Measurements from ENCODE around the gene GPRIN3. TPM values are rescaled to one million over a fixed set of nuclear protein-coding genes. Genes with fewer than 3 reads are reported as not detected.

GPRIN3 gene
- total and polyA plus RNA-seq, 5 donors from 2014 or later, result 11.7 to 78.9 (median 12.9) TPM

DNA sequence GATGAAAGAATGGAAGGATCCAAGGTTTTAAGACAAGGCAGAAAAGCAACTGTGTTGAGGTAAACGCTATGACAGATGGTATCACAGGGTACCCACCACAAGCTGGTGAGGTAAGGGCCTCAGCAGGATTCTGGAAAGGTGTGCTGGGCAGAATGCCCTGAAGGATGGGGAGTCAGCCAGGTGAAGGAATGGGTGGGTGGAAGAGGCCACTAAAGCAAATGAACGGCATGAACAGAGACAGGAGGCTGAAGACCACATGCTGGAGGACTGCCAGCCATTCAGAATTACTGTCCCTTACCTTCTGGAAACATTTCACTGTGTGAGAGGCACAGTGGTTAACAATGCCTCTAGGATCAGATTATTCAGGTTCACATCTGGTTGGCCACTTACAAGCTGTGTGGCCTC lies 23.6 kb downstream of the GPRIN3 start:
- Histone ChIP-seq H3K27ac (ENCODE audit: insufficient read depth, low read length, poor library complexity, severe bottlenecking) (peak overlapping the region; percentile 94), H3K4me1 (ENCODE audit: control insufficient read depth, insufficient read depth, low read length, poor library complexity, severe bottlenecking) (peaks cover 75% of the 10 kb centered on the region), H3K9me3 (ENCODE audit: control insufficient read depth in 2 of 2, low read length in 2 of 2) (no peaks in the 10 kb centered on the region), H3K4me3 (ENCODE audit: low read depth, low read length) (peak overlapping the region; percentile 75), H3K27me3 (ENCODE audit: control insufficient read depth, insufficient read depth, low read length) (no peaks in the 10 kb centered on the region), H3K36me3 (ENCODE audit: control insufficient read depth, insufficient read depth, low read length) (peaks cover 4% of the 10 kb centered on the region)
- Mint-ChIP-seq H3K27me3 (no peaks in the 10 kb centered on the region), H3K9me3 (peaks cover 0 to 2% (median 0%) of the 10 kb centered on the region in 7 donors), H3K36me3 (peaks cover 12% of the 10 kb centered on the region), H3K4me1 (peaks cover 36 to 76% (median 66%) of the 10 kb centered on the region in 4 donors), H3K27ac (peak overlapping the region; percentile 83 to 97 (median 95)), H3K4me3 (peak overlapping the region in 3 of 4 donors; percentile 79 to 92 (median 81))
- DNase-seq (no peak), ATAC-seq (ENCODE audit: low read depth in 2 of 2) (no peak)

DNA sequence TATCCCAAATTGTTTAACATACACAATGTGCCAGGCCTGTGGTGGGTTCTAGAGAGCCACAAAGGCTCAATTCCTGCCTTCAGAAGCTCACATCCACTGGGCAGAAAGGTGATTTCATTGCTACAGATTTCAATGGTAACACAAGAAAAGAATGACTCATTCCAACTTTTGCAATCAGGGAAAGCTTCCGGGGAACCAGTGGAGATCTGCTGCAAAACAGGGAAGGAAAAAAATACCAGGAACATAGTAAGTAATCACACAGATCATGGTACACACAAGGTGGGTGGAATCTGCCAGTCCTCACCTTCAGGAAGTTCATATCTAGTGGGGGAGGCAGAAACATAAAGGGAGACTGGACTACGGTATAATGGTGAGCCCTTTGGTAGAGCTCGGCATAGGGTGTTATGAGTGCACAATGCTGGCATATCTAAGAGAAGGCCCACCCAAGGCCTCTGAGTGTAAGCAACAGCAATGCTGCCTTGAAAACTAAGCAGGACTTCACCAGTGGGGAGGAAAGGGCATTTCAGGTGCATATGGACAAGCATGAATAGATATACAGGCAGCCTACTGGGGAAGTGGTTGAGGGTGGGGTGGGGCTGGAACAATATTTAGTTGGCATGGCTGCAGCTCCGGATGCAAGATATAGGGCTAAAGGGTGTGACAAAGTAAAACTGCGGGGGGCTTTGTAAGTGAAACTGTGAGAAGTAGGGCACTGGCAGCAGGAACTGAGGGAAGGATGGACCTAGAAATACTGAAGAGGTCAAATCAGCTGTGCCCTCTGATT lies 24.2 kb downstream of the GPRIN3 start:
- peaks cover 69% of the 10 kb centered on the region for H3K4me1 ChIP-seq (ENCODE audit: control insufficient read depth, insufficient read depth, low read length, poor library complexity, severe bottlenecking)
- DNase-seq, result peak; percentile 20 to 72 (median 64)

DNA sequence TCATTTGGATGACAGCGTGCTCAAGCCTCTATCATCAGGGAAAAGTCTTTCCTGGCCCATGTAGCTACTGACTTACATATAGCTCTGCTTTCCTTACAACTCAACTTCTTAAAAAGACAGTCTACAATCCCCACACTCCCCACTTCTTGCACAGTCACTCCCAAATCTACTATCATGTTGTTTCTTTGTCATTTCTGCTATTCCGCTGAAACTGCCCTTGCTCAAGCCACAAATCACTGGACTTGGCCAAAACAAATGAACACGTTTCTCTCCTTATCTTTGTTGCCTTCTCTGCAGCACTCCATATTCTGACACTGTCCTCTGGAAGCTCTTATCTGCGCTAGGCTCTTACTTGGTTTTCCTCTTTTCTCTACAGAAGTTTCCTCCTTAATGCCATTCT lies 28.2 kb downstream of the GPRIN3 start:
- ATAC-seq (ENCODE audit: low read depth in 2 of 2) (no peak), DNase-seq (no peak)
- Mint-ChIP-seq H3K9me3 (no peaks in the 10 kb centered on the region), H3K27me3 (no peaks in the 10 kb centered on the region), H3K4me3 (no peak overlapping the region), H3K4me1 (peaks cover 50 to 67% (median 58%) of the 10 kb centered on the region in 4 donors), H3K36me3 (peaks cover 21% of the 10 kb centered on the region), H3K27ac (no peak overlapping the region)
- Histone ChIP-seq H3K27me3 (ENCODE audit: control insufficient read depth, insufficient read depth, low read length) (no peaks in the 10 kb centered on the region), H3K36me3 (ENCODE audit: control insufficient read depth, insufficient read depth, low read length) (peaks cover 8% of the 10 kb centered on the region), H3K27ac (ENCODE audit: insufficient read depth, low read length, poor library complexity, severe bottlenecking) (no peak overlapping the region), H3K9me3 (ENCODE audit: control insufficient read depth in 2 of 2, low read length in 2 of 2) (no peaks in the 10 kb centered on the region), H3K4me3 (ENCODE audit: low read depth, low read length) (no peak overlapping the region), H3K4me1 (ENCODE audit: control insufficient read depth, insufficient read depth, low read length, poor library complexity, severe bottlenecking) (peaks cover 43% of the 10 kb centered on the region)

More for the DNA sequence above, 24.2 kb downstream of the GPRIN3 start:
- Histone ChIP-seq H3K36me3 (ENCODE audit: control insufficient read depth, insufficient read depth, low read length) (peaks cover 7% of the 10 kb centered on the region), H3K9me3 (ENCODE audit: control insufficient read depth in 2 of 2, low read length in 2 of 2) (no peaks in the 10 kb centered on the region), H3K4me3 (ENCODE audit: low read depth, low read length) (peak overlapping the region; percentile 75), H3K27ac (ENCODE audit: insufficient read depth, low read length, poor library complexity, severe bottlenecking) (peak overlapping the region; percentile 94), H3K27me3 (ENCODE audit: control insufficient read depth, insufficient read depth, low read length) (no peaks in the 10 kb centered on the region)
- Mint-ChIP-seq H3K36me3 (peaks cover 12% of the 10 kb centered on the region), H3K4me1 (peaks cover 33 to 70% (median 63%) of the 10 kb centered on the region in 4 donors), H3K9me3 (no peaks in the 10 kb centered on the region), H3K27ac (peak overlapping the region; percentile 83 to 97 (median 95)), H3K27me3 (no peaks in the 10 kb centered on the region), H3K4me3 (peak overlapping the region in 3 of 4 donors; percentile 79 to 92 (median 81))
- ATAC-seq (ENCODE audit: low read depth in 2 of 2), result peak; percentile 70 to 73

DNA sequence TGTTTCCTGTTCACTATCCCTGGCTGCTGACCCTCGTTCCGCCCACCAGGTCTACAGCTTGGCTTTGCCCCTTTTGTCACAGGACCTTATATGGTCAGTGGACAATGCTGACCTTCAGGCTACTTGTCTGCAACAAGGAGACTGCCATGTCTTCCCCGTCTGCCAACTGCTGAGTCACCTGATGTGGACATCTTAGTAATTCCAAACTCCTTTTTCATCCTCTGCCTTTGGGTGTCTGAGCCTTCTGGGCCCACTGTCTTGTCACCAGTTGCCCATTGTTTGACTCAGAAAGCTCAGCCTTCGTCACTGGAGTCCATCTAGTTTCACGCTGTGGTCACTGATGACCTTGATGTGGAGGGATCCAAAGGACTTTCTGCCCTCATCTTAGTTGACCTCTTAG lies 30.2 kb downstream of the GPRIN3 start:
- Mint-ChIP-seq H3K36me3 (peaks cover 29% of the 10 kb centered on the region), H3K9me3 (peaks cover 0 to 2% (median 0%) of the 10 kb centered on the region in 7 donors), H3K4me1 (peaks cover 46 to 69% (median 60%) of the 10 kb centered on the region in 4 donors), H3K27me3 (no peaks in the 10 kb centered on the region), H3K27ac (peak overlapping the region in 2 of 3 donors; percentile 24 to 73), H3K4me3 (no peak overlapping the region)
- Histone ChIP-seq H3K27ac (ENCODE audit: insufficient read depth, low read length, poor library complexity, severe bottlenecking) (no peak overlapping the region), H3K4me1 (ENCODE audit: control insufficient read depth, insufficient read depth, low read length, poor library complexity, severe bottlenecking) (peaks cover 29% of the 10 kb centered on the region), H3K9me3 (ENCODE audit: control insufficient read depth in 2 of 2, low read length in 2 of 2) (no peaks in the 10 kb centered on the region), H3K27me3 (ENCODE audit: control insufficient read depth, insufficient read depth, low read length) (no peaks in the 10 kb centered on the region), H3K4me3 (ENCODE audit: low read depth, low read length) (no peak overlapping the region), H3K36me3 (ENCODE audit: control insufficient read depth, insufficient read depth, low read length) (peaks cover 4% of the 10 kb centered on the region)
- DNase-seq, result no peak
- no peak for ATAC-seq (ENCODE audit: low read depth in 2 of 2)

DNA sequence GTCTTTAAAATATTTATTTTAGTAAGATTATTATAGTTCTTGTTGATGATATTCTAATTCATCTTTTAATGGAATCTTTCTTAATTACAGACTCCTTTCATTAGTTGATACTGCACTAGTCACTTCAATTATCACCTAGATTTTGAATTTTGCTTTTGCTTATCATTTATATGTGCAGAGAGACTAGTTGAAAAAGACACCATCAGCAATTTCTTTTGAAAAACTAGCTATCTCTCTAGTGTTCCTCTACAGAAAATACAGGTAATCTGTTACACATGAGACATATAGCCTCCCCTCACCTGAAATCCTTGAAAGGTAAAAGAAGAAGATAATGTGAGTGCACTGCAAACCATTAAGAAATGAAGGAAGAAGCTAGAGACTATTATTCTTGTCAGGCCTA lies 31.3 kb downstream of the GPRIN3 start:
- no peaks in the 10 kb centered on the region for H3K9me3 ChIP-seq (ENCODE audit: control insufficient read depth in 2 of 2, low read length in 2 of 2)
- H3K9me3 Mint-ChIP-seq, result peaks cover 0 to 2% (median 0%) of the 10 kb centered on the region in 7 donors
- H3K36me3 Mint-ChIP-seq, result peaks cover 26% of the 10 kb centered on the region
- DNase-seq (no peak), ATAC-seq (ENCODE audit: low read depth in 2 of 2) (no peak)
- H3K4me1 Mint-ChIP-seq, result peaks cover 42 to 73% (median 59%) of the 10 kb centered on the region in 4 donors
- peaks cover 12% of the 10 kb centered on the region for H3K36me3 ChIP-seq (ENCODE audit: control insufficient read depth, insufficient read depth, low read length)
- peak overlapping the region in 2 of 3 donors; percentile 20 to 24 for H3K27ac Mint-ChIP-seq
- peak overlapping the region in 1 of 4 donors; percentile 18 for H3K4me3 Mint-ChIP-seq
- no peak overlapping the region for H3K27ac ChIP-seq (ENCODE audit: insufficient read depth, low read length, poor library complexity, severe bottlenecking)
- no peaks in the 10 kb centered on the region for H3K27me3 Mint-ChIP-seq
- peaks cover 18% of the 10 kb centered on the region for H3K4me1 ChIP-seq (ENCODE audit: control insufficient read depth, insufficient read depth, low read length, poor library complexity, severe bottlenecking)
- H3K27me3 ChIP-seq (ENCODE audit: control insufficient read depth, insufficient read depth, low read length), result no peaks in the 10 kb centered on the region
- no peak overlapping the region for H3K4me3 ChIP-seq (ENCODE audit: low read depth, low read length)

DNA sequence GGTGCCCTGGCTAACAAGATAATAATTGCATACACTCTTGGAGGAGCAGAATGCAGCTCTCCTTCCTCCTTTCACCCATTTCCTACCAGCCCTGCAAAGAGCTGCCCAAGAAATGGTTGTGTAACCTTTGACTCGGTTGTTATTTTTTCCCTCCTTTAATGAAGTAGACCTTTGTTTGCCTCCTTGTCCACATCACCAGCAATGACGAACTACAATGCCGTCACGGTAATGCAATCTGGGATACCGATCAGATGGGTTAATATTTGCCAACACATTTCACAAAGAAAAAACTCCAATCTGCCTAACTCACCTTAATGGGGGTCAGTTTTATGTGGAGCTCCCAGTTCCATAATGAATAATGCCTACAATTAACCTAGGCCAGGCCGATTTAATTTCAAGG lies 32.0 kb downstream of the GPRIN3 start:
- peaks cover 0 to 2% (median 0%) of the 10 kb centered on the region in 7 donors for H3K9me3 Mint-ChIP-seq
- peaks cover 24% of the 10 kb centered on the region for H3K4me1 ChIP-seq (ENCODE audit: control insufficient read depth, insufficient read depth, low read length, poor library complexity, severe bottlenecking)
- H3K4me1 Mint-ChIP-seq, result peaks cover 46 to 80% (median 62%) of the 10 kb centered on the region in 4 donors
- no peak for ATAC-seq (ENCODE audit: low read depth in 2 of 2)
- H3K36me3 Mint-ChIP-seq, result peaks cover 25% of the 10 kb centered on the region
- H3K27ac Mint-ChIP-seq, result peak overlapping the region in 2 of 3 donors; percentile 50 to 72
- no peaks in the 10 kb centered on the region for H3K27me3 Mint-ChIP-seq
- H3K9me3 ChIP-seq (ENCODE audit: control insufficient read depth in 2 of 2, low read length in 2 of 2), result no peaks in the 10 kb centered on the region
- peaks cover 14% of the 10 kb centered on the region for H3K36me3 ChIP-seq (ENCODE audit: control insufficient read depth, insufficient read depth, low read length)
- DNase-seq, result no peak
- no peak overlapping the region for H3K27ac ChIP-seq (ENCODE audit: insufficient read depth, low read length, poor library complexity, severe bottlenecking)
- no peaks in the 10 kb centered on the region for H3K27me3 ChIP-seq (ENCODE audit: control insufficient read depth, insufficient read depth, low read length)
- no peak overlapping the region for H3K4me3 Mint-ChIP-seq
- no peak overlapping the region for H3K4me3 ChIP-seq (ENCODE audit: low read depth, low read length)

DNA sequence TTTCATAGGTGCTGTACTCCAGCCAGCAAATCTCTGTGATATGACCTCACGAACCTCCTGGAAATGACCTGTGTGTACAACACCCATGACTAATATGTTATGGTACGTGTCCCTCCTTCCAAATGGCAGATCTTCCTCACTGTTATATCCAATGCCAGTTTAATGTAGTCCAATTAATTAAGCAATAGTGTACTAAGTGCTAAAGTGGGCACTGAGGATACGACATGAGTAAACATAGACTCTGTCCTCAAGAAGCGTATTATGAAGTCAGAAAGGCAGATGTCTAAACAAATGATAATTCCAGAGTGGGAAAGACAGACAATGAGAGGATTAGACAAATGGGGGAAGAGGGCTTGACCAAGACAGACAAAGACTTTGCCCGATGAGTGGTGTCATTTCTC lies 33.9 kb downstream of the GPRIN3 start:
- Histone ChIP-seq H3K27ac (ENCODE audit: insufficient read depth, low read length, poor library complexity, severe bottlenecking) (no peak overlapping the region), H3K4me1 (ENCODE audit: control insufficient read depth, insufficient read depth, low read length, poor library complexity, severe bottlenecking) (peaks cover 29% of the 10 kb centered on the region), H3K4me3 (ENCODE audit: low read depth, low read length) (no peak overlapping the region), H3K9me3 (ENCODE audit: control insufficient read depth in 2 of 2, low read length in 2 of 2) (no peaks in the 10 kb centered on the region), H3K36me3 (ENCODE audit: control insufficient read depth, insufficient read depth, low read length) (peaks cover 18% of the 10 kb centered on the region), H3K27me3 (ENCODE audit: control insufficient read depth, insufficient read depth, low read length) (no peaks in the 10 kb centered on the region)
- peaks cover 59 to 96% (median 76%) of the 10 kb centered on the region in 4 donors for H3K4me1 Mint-ChIP-seq
- H3K27ac Mint-ChIP-seq, result peak overlapping the region; percentile 22 to 72 (median 40)
- no peaks in the 10 kb centered on the region for H3K27me3 Mint-ChIP-seq
- H3K9me3 Mint-ChIP-seq, result peaks cover 0 to 2% (median 0%) of the 10 kb centered on the region in 7 donors
- peaks cover 28% of the 10 kb centered on the region for H3K36me3 Mint-ChIP-seq
- ATAC-seq (ENCODE audit: low read depth in 2 of 2), result no peak
- no peak for DNase-seq
- H3K4me3 Mint-ChIP-seq, result peak overlapping the region in 1 of 4 donors; percentile 33
